ENCODE results near the gene PMFBP1. TPM values are rescaled to one million over a fixed set of nuclear protein-coding genes. Genes with fewer than 3 reads are reported as not detected.

Gene PMFBP1
- total RNA-seq, 1 experiment from 2014 or later: 1.4 TPM

- intact Hi-C loops (cut with micrococcal nuclease): no loop called here
Observed at GRCh38 chr16:72169708-72170107, 2.2 kb downstream of the PMFBP1 start.

DNA sequence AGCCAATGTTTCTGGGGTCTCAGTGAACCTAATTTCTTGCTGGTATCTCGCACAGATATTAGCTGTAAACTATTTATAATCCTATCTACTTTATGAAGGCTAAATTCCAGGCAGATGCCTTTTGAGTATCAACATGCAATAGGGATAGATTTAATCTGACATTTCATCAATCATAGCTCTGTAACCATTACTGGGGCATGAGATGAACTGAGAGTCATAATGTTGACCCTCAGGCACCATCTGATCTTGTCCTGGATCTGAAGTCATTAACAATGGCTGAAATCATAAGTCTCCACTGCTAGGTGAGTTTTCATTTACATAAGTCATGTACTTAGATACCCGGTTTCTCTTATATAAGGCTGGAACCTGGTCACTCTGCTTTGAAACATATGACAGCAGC lies 3.6 kb downstream of the PMFBP1 start:
- H3K27me3 Mint-ChIP-seq (ENCODE audit: insufficient read depth, unreplicated experiment): no peaks in the 10 kb centered on the region
- POLR2A ChIA-PET: no interaction called here
- H3K4me3 Mint-ChIP-seq (ENCODE audit: unreplicated experiment): no peak overlapping the region
- no peak for DNase-seq (ENCODE audit: unreplicated experiment)
- no peak overlapping the region for H3K27ac Mint-ChIP-seq (ENCODE audit: low read depth, unreplicated experiment)
- no peaks in the 10 kb centered on the region for H3K36me3 Mint-ChIP-seq (ENCODE audit: insufficient read depth, unreplicated experiment)
- H3K4me1 Mint-ChIP-seq (ENCODE audit: insufficient read depth, unreplicated experiment): no peaks in the 10 kb centered on the region
- intact Hi-C loops (cut with micrococcal nuclease): no loop called here
- peaks cover 4% of the 10 kb centered on the region for H3K9me3 Mint-ChIP-seq (ENCODE audit: unreplicated experiment)
- BruUV-seq (replicated peaks): no TSS peak
- CTCF ChIA-PET: no interaction called here
- TF ChIP-seq, protein P1, sequence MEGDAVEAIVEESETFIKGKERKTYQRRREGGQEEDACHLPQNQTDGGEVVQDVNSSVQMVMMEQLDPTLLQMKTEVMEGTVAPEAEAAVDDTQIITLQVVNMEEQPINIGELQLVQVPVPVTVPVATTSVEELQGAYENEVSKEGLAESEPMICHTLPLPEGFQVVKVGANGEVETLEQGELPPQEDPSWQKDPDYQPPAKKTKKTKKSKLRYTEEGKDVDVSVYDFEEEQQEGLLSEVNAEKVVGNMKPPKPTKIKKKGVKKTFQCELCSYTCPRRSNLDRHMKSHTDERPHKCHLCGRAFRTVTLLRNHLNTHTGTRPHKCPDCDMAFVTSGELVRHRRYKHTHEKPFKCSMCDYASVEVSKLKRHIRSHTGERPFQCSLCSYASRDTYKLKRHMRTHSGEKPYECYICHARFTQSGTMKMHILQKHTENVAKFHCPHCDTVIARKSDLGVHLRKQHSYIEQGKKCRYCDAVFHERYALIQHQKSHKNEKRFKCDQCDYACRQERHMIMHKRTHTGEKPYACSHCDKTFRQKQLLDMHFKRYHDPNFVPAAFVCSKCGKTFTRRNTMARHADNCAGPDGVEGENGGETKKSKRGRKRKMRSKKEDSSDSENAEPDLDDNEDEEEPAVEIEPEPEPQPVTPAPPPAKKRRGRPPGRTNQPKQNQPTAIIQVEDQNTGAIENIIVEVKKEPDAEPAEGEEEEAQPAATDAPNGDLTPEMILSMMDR (IDR thresholded peaks at IDR 0.05; ENCODE audit: unreplicated experiment): no peak

More at GRCh38 chr16:72169708-72170107, 2.2 kb downstream of the PMFBP1 start:
- ChIA-PET POLR2A (no interaction called here), CTCF (no interaction called here)
- Mint-ChIP-seq H3K4me1 (ENCODE audit: insufficient read depth, unreplicated experiment) (no peaks in the 10 kb centered on the region), H3K36me3 (ENCODE audit: insufficient read depth, unreplicated experiment) (no peaks in the 10 kb centered on the region), H3K9me3 (ENCODE audit: unreplicated experiment) (peaks cover 7% of the 10 kb centered on the region), H3K27me3 (ENCODE audit: insufficient read depth, unreplicated experiment) (no peaks in the 10 kb centered on the region), H3K4me3 (ENCODE audit: unreplicated experiment) (no peak overlapping the region), H3K27ac (ENCODE audit: low read depth, unreplicated experiment) (no peak overlapping the region)
- DNase-seq (ENCODE audit: unreplicated experiment): no peak
- no TSS peak for BruUV-seq (replicated peaks)
- TF ChIP-seq, protein P1 (IDR thresholded peaks at IDR 0.05; ENCODE audit: unreplicated experiment): no peak

DNA sequence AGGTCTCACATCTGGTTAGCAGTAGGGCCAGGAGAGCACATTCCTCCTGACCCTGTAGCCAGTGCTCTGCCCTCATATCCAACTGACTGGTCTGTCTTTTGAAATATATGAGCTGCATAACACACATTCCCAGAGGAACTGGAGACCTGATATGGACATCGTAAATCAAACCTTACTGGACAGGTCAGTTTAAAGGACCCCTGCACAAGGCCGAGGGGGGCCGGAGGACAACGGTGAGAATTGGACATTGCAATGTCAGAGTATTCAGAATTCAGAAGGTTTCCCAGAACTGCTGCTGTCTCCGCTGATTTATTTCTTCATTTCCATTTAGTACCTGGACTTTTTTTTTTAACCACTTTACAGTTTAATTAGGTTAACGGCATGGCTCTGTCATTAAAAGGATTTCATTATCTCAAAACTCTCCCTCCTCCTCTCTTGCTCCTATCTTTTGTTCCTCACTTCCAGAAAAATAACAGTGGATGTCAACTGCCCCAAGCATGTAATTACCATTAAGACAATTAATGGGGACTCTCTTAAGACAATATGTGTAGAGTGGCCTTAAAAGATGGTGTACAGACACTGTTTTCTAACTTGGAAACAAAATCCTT lies 4.9 kb downstream of the PMFBP1 start:
- no peak for DNase-seq (ENCODE audit: unreplicated experiment)
- no TSS peak for BruUV-seq (replicated peaks)
- Mint-ChIP-seq H3K36me3 (ENCODE audit: insufficient read depth, unreplicated experiment) (no peaks in the 10 kb centered on the region), H3K9me3 (ENCODE audit: unreplicated experiment) (no peaks in the 10 kb centered on the region), H3K4me3 (ENCODE audit: unreplicated experiment) (no peak overlapping the region), H3K27me3 (ENCODE audit: insufficient read depth, unreplicated experiment) (no peaks in the 10 kb centered on the region), H3K27ac (ENCODE audit: low read depth, unreplicated experiment) (no peak overlapping the region), H3K4me1 (ENCODE audit: insufficient read depth, unreplicated experiment) (no peaks in the 10 kb centered on the region)
- intact Hi-C loops (cut with micrococcal nuclease): no loop called here
- ChIA-PET POLR2A (no interaction called here), CTCF (interaction anchor here (1.8 kb wide), 1 partner anchor 41 kb away, joined by 6 read pairs; no protein-coding TSS in a partner anchor)
- TF ChIP-seq, protein P1 (IDR thresholded peaks at IDR 0.05; ENCODE audit: unreplicated experiment): no peak

DNA sequence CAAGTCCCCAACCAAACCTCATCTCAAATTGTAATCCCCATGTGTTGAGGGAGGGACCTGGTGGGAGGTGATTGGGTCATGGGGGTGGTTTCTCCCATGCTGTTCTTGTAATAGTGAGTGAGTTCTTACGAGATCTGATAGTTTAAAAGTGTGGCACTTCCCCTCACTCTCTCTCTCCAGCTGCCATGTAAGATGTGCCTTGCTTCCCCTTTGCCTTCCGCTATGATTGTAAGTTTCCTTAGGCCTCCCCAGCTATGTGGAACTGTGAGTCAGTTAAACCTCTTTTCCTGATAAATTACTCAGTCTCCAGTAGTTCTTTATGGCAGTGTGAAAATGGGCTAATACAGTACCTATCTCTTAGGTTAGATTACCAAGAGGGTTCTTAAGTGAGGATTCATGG lies 5.8 kb downstream of the PMFBP1 start:
- Mint-ChIP-seq H3K27me3 (ENCODE audit: insufficient read depth, unreplicated experiment) (no peaks in the 10 kb centered on the region), H3K36me3 (ENCODE audit: insufficient read depth, unreplicated experiment) (no peaks in the 10 kb centered on the region), H3K27ac (ENCODE audit: low read depth, unreplicated experiment) (no peak overlapping the region), H3K9me3 (ENCODE audit: unreplicated experiment) (no peaks in the 10 kb centered on the region), H3K4me3 (ENCODE audit: unreplicated experiment) (no peak overlapping the region), H3K4me1 (ENCODE audit: insufficient read depth, unreplicated experiment) (no peaks in the 10 kb centered on the region)
- POLR2A ChIA-PET: no interaction called here
- intact Hi-C loops (cut with micrococcal nuclease): no loop called here
- BruUV-seq (replicated peaks): no TSS peak
- CTCF ChIA-PET: interaction anchor here (1.8 kb wide), 1 partner anchor 40 kb away, joined by 6 read pairs; no protein-coding TSS in a partner anchor
- TF ChIP-seq, protein P1 (IDR thresholded peaks at IDR 0.05; ENCODE audit: unreplicated experiment): no peak
- no peak for DNase-seq (ENCODE audit: unreplicated experiment)

All from MCF 10A (cell line).